Stimulated activated CD4-positive, alpha-beta T cell treated with anti-CD3 and anti-CD28 coated beads, Interleukin-15, amount 100 ng/mL, for 1 hour (primary cell): ENCODE data around the gene EGR1.
A peak's percentile ranks its signal among the peaks of the same experiment; 100 is the strongest.

ENCODE experiments used
- DNase-seq, 2 donors: peaks; one replicate each; pipeline ENCODE4 v3.0.0-alpha.2; 2020; ENCODE audit warnings: low read depth in 1 of 2, low spot score in 1 of 2

Gene EGR1

GRCh38 chr5:138465261-138466124, at the start of gene EGR1:
Gene EGR1, plus strand, starts transcription at chr5:138465479. Its CDS starts 283 bp downstream, at chr5:138465762.
- peak; percentile 84 to 89 for DNase-seq

GRCh38 chr5:138418444-138418843, 46.8 kb upstream of the EGR1 start:
- DNase-seq = no peak

GRCh38 chr5:138425079-138425478, 40.2 kb upstream of the EGR1 start:
- no peak for DNase-seq

- no peak for DNase-seq
Measured at GRCh38 chr5:138435943-138436342, 29.3 kb upstream of the EGR1 start.

- DNase-seq = no peak
Measured at GRCh38 chr5:138438003-138438723, 27.1 kb upstream of the EGR1 start.

GRCh38 chr5:138438724-138439476, 26.4 kb upstream of the EGR1 start, which contains the start of gene REEP2:
Gene REEP2, plus strand, starts transcription at chr5:138439057. Its CDS starts 152 bp downstream, at chr5:138439209.
- DNase-seq = peak in 1 of 2 donors; percentile 65

- no peak for DNase-seq
Measured at GRCh38 chr5:138439477-138440158, 25.7 kb upstream of the EGR1 start.

GRCh38 chr5:138440159-138441073, 24.9 kb upstream of the EGR1 start:
- DNase-seq = no peak

- DNase-seq = no peak
Measured at GRCh38 chr5:138441221-138441620, 24.1 kb upstream of the EGR1 start.

GRCh38 chr5:138444078-138444773, 21.1 kb upstream of the EGR1 start:
- no peak for DNase-seq

- DNase-seq = no peak
Measured at GRCh38 chr5:138444774-138445546, 20.3 kb upstream of the EGR1 start.

- DNase-seq = no peak
Measured at GRCh38 chr5:138445547-138446271, 19.6 kb upstream of the EGR1 start.

- no peak for DNase-seq
Measured at GRCh38 chr5:138448070-138448469, 17.2 kb upstream of the EGR1 start.

- no peak for DNase-seq
Measured at GRCh38 chr5:138448481-138449398, 16.5 kb upstream of the EGR1 start.

- peak; percentile 47 to 71 for DNase-seq
Measured at GRCh38 chr5:138449501-138450239, 15.6 kb upstream of the EGR1 start.

- no peak for DNase-seq
Measured at GRCh38 chr5:138450971-138451370, 14.3 kb upstream of the EGR1 start.
